ENCODE measurements around the gene ZMYND15.

Gene ZMYND15

GRCh38 chr17:4716081-4716480 is 23.6 kb upstream of the ZMYND15 start:
- DNase-seq (ENCODE audit: low read depth) = no peak

- DNase-seq (ENCODE audit: low read depth) = no peak
These were observed 21.8 kb upstream of the ZMYND15 start for GRCh38 chr17:4717791-4718190.

- no peak for DNase-seq (ENCODE audit: low read depth)
These were observed 21.4 kb upstream of the ZMYND15 start for GRCh38 chr17:4718276-4718675.

GRCh38 chr17:4719146-4719545 is 20.5 kb upstream of the ZMYND15 start:
- DNase-seq (ENCODE audit: low read depth) = no peak

- DNase-seq (ENCODE audit: low read depth) = no peak
These were observed 19.9 kb upstream of the ZMYND15 start for GRCh38 chr17:4719684-4720221.

- no peak for DNase-seq (ENCODE audit: low read depth)
These were observed 18.8 kb upstream of the ZMYND15 start for GRCh38 chr17:4720787-4721186.

- no peak for DNase-seq (ENCODE audit: low read depth)
These were observed 18.2 kb upstream of the ZMYND15 start for GRCh38 chr17:4721203-4722135.

GRCh38 chr17:4722678-4723240 is 16.9 kb upstream of the ZMYND15 start:
- DNase-seq (ENCODE audit: low read depth) = no peak

GRCh38 chr17:4724650-4725049 is 15.0 kb upstream of the ZMYND15 start:
- no peak for DNase-seq (ENCODE audit: low read depth)

GRCh38 chr17:4725646-4726310 is 13.9 kb upstream of the ZMYND15 start:
- DNase-seq (ENCODE audit: low read depth) = no peak

- DNase-seq (ENCODE audit: low read depth) = no peak
These were observed 11.5 kb upstream of the ZMYND15 start for GRCh38 chr17:4728124-4728523.

- DNase-seq (ENCODE audit: low read depth) = no peak
These were observed 6.5 kb upstream of the ZMYND15 start for GRCh38 chr17:4733073-4733531.

- no peak for DNase-seq (ENCODE audit: low read depth)
These were observed 4.7 kb upstream of the ZMYND15 start for GRCh38 chr17:4734857-4735475.

- no peak for DNase-seq (ENCODE audit: low read depth)
These were observed 3.6 kb upstream of the ZMYND15 start for GRCh38 chr17:4735876-4736651.

- no peak for DNase-seq (ENCODE audit: low read depth)
These were observed 1.2 kb upstream of the ZMYND15 start for GRCh38 chr17:4738136-4739121.

- no peak for DNase-seq (ENCODE audit: low read depth)
These were observed 355 bp downstream of the ZMYND15 start for GRCh38 chr17:4740025-4740351.

GRCh38 chr17:4740584-4740983 is 951 bp downstream of the ZMYND15 start:
- DNase-seq (ENCODE audit: low read depth) = no peak

GRCh38 chr17:4741544-4741943 is 1.9 kb downstream of the ZMYND15 start:
- no peak for DNase-seq (ENCODE audit: low read depth)

GRCh38 chr17:4742133-4742532 is 2.5 kb downstream of the ZMYND15 start:
- DNase-seq (ENCODE audit: low read depth) = no peak

GRCh38 chr17:4742629-4743028 is 3.0 kb downstream of the ZMYND15 start:
- no peak for DNase-seq (ENCODE audit: low read depth)
